ENCODE measurements around the gene SKA2.
"Not testable (repeated sequence)": the region's sequence is repeated elsewhere in the genome, so short reads cannot be mapped to it uniquely, and the experiment has no call there.

SKA2 gene

DNA sequence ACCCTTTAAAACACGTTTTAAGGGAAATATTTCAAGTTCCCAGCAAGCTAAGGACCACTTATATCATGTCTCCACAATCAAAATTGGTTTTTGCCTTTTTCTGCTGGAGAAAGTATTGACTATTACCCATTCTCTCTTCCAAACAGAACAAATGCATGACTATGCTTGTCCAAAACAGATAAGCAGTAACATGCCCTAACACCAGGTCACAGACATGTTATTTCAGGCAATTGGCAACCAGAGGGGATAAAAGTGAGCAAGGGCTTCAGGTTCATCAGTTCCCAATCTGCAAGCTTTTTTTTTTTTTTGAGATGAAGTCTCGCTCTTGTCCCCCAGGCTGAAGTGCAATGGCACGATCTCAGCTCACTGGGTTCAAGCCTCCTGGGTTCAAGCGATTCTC is 15.0 kb downstream of the SKA2 start:
- H3K4me3 ChIP-seq (replicated peaks; ENCODE audit: insufficient read depth, low read length), result no peak overlapping the region
- TF ChIP-seq CTCF (IDR thresholded peaks at IDR 0.05; ENCODE audit: insufficient read depth, low read length) (no peak), POLR2AphosphoS5 (IDR thresholded peaks at IDR 0.05; ENCODE audit: low read depth) (no peak), GABPA (IDR thresholded peaks at IDR 0.05; ENCODE audit: low read depth) (no peak), REST (IDR thresholded peaks at IDR 0.05; ENCODE audit: insufficient replicate concordance, low read depth) (no peak), SPI1 (IDR thresholded peaks at IDR 0.05; ENCODE audit: borderline replicate concordance, low read depth) (no peak)
- H3K27ac ChIP-seq (replicated peaks), result no peak overlapping the region
- no peaks in the 10 kb centered on the region for H3K27me3 ChIP-seq (ENCODE audit: insufficient read depth, poor library complexity, severe bottlenecking)
- no peak for DNase-seq (ENCODE audit: low read depth in 1 of 2, low spot score in 1 of 2)

DNA sequence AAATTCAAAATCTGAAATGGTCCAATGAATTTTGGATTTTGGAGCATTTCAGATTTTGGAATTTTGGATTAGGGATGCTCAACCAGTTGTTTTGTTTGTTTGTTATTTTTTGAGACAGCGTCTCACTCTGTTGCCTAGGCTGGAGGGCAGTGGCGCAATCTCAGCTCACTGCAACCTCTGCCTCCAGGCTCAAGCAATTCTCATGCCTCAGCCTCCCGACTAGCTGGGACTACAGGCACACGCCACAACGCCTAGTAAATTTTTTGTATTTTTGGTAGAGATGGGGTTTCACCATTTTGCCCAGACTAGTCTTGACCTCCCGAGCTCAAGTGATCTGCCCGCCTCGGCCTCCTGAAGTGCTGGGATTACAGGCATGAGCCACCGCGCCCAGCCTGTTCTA is 16.6 kb downstream of the SKA2 start:
- not testable (repeated sequence) for H3K4me3 ChIP-seq (replicated peaks; ENCODE audit: insufficient read depth, low read length); DNase-seq (ENCODE audit: low read depth in 1 of 2, low spot score in 1 of 2); H3K27me3 ChIP-seq (ENCODE audit: insufficient read depth, poor library complexity, severe bottlenecking); H3K27ac ChIP-seq (replicated peaks)

GRCh38 chr17:59131131-59131530 is 23.9 kb downstream of the SKA2 start:
- H3K27ac ChIP-seq (replicated peaks), result no peak overlapping the region
- H3K4me3 ChIP-seq (replicated peaks; ENCODE audit: insufficient read depth, low read length), result no peak overlapping the region
- DNase-seq (ENCODE audit: low read depth in 1 of 2, low spot score in 1 of 2), result no peak
- no peaks in the 10 kb centered on the region for H3K27me3 ChIP-seq (ENCODE audit: insufficient read depth, poor library complexity, severe bottlenecking)
- TF ChIP-seq SPI1 (IDR thresholded peaks at IDR 0.05; ENCODE audit: borderline replicate concordance, low read depth), result no peak
- TF ChIP-seq REST (IDR thresholded peaks at IDR 0.05; ENCODE audit: insufficient replicate concordance, low read depth), result no peak
- no peak for TF ChIP-seq GABPA (IDR thresholded peaks at IDR 0.05; ENCODE audit: low read depth)
- no peak for TF ChIP-seq CTCF (IDR thresholded peaks at IDR 0.05; ENCODE audit: insufficient read depth, low read length)
- TF ChIP-seq POLR2AphosphoS5 (IDR thresholded peaks at IDR 0.05; ENCODE audit: low read depth), result no peak

DNA sequence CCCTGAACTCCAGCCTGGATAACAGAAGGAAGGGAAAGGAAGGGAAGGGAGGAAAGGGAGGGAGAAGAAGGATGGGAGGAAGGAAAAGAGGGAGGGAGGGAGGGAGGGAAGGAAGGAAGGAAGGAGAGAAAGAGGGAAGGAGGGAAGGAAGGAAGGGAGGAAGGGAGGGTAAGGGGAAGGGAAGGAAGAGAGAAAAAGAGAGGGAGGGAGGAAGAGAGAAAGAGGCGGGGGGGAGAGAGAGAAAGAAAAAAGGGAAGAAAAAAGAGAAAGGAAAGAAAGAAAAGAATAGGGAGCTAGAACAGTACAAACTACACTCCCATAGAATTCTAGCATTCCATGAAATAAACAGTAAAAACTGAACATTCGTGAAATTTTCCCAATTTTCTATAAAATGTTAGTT is 25.2 kb downstream of the SKA2 start:
- Histone ChIP-seq H3K4me3 (replicated peaks; ENCODE audit: insufficient read depth, low read length) (no peak overlapping the region), H3K27ac (replicated peaks) (no peak overlapping the region), H3K27me3 (ENCODE audit: insufficient read depth, poor library complexity, severe bottlenecking) (no peaks in the 10 kb centered on the region)
- TF ChIP-seq CTCF (IDR thresholded peaks at IDR 0.05; ENCODE audit: insufficient read depth, low read length), result no peak
- no peak for TF ChIP-seq GABPA (IDR thresholded peaks at IDR 0.05; ENCODE audit: low read depth)
- no peak for TF ChIP-seq SPI1 (IDR thresholded peaks at IDR 0.05; ENCODE audit: borderline replicate concordance, low read depth)
- no peak for TF ChIP-seq POLR2AphosphoS5 (IDR thresholded peaks at IDR 0.05; ENCODE audit: low read depth)
- TF ChIP-seq REST (IDR thresholded peaks at IDR 0.05; ENCODE audit: insufficient replicate concordance, low read depth), result no peak
- DNase-seq (ENCODE audit: low read depth in 1 of 2, low spot score in 1 of 2), result no peak
